GM12878 (cell line): ENCODE data around the gene ZNF653. TPM values are rescaled to one million over a fixed set of nuclear protein-coding genes. Genes with fewer than 3 reads are reported as not detected.

Source experiments
- BACH1 ChIP-seq: fragments of 450-650 bp; IDR thresholded peaks from 2 replicates; pipeline ENCODE4 v1.6.1; 2017; ENCODE audit warnings: mild to moderate bottlenecking, borderline replicate concordance
- BCL11A ChIP-seq: IDR thresholded peaks from 2 replicates; pipeline ENCODE4 v1.6.1; 2011; ENCODE audit warnings: low read depth, low read length
- CEBPZ ChIP-seq: fragments of 150-350 bp; IDR thresholded peaks from 2 replicates; pipeline ENCODE4 v1.6.1; 2016; ENCODE audit warnings: low read depth, low read length
- CREB1 ChIP-seq: IDR thresholded peaks from 2 replicates; pipeline ENCODE4 v1.6.1; 2012; ENCODE audit warnings: low read depth, mild to moderate bottlenecking, inconsistent platforms
- CUX1 ChIP-seq: IDR thresholded peaks from 2 replicates; pipeline ENCODE4 v1.6.1; 2012; ENCODE audit warnings: improper control_type of control experiment, low read depth, low read length; ENCODE audit not compliant: insufficient replicate concordance
- EZH2 ChIP-seq: IDR thresholded peaks from 2 replicates; pipeline ENCODE4 v1.6.1; 2012; ENCODE audit warnings: low read depth, mild to moderate bottlenecking, control low read depth, inconsistent platforms, low read length, borderline replicate concordance; ENCODE audit not compliant: control insufficient read depth
- HSF1 ChIP-seq: fragments of 150-350 bp; IDR thresholded peaks from 2 replicates; pipeline ENCODE4 v1.6.1; 2014; ENCODE audit warnings: mild to moderate bottlenecking, low read depth, low read length
- IKZF2 ChIP-seq, 2 experiments: fragments of 450-650 bp; IDR thresholded peaks; 2 replicates each; pipeline ENCODE4 v1.6.1; 2017; ENCODE audit warnings: mild to moderate bottlenecking in 2 of 2, moderate library complexity in 2 of 2
- LARP7 ChIP-seq: fragments of 450-650 bp; IDR thresholded peaks from 2 replicates; pipeline ENCODE4 v1.6.1; 2017; ENCODE audit warnings: mild to moderate bottlenecking
- MEF2A ChIP-seq: IDR thresholded peaks from 2 replicates; pipeline ENCODE4 v1.6.1; 2011; ENCODE audit warnings: low read depth, mild to moderate bottlenecking, low read length, moderate library complexity; ENCODE audit not compliant: insufficient read depth
- MTA2 ChIP-seq: fragments of 450-650 bp; IDR thresholded peaks from 2 replicates; pipeline ENCODE4 v1.6.1; 2016; ENCODE audit warnings: low read depth, mild to moderate bottlenecking, moderate library complexity
- NR2C1 ChIP-seq: fragments of 450-650 bp; IDR thresholded peaks from 2 replicates; pipeline ENCODE4 v1.6.1; 2017; ENCODE audit warnings: antibody characterized with exemption, mild to moderate bottlenecking, moderate library complexity
- PML ChIP-seq: IDR thresholded peaks from 2 replicates; pipeline ENCODE4 v1.6.1; 2012; ENCODE audit warnings: low read length, inconsistent platforms
- POLR2A ChIP-seq: IDR thresholded peaks from 2 replicates; pipeline ENCODE4 v1.6.1; 2011; ENCODE audit warnings: low read depth, mild to moderate bottlenecking, low read length
- RAD51 ChIP-seq: fragments of 450-650 bp; IDR thresholded peaks from 2 replicates; pipeline ENCODE4 v1.6.1; 2016; ENCODE audit warnings: moderate library complexity, mild to moderate bottlenecking, inconsistent platforms
- WRNIP1 ChIP-seq: IDR thresholded peaks from 2 replicates; pipeline ENCODE4 v1.6.1; 2011; ENCODE audit warnings: low read depth, low read length, improper control_type of control experiment, borderline replicate concordance
- YY1 ChIP-seq: IDR thresholded peaks from 2 replicates; pipeline ENCODE4 v1.6.1; 2011; ENCODE audit warnings: low read depth, mild to moderate bottlenecking, low read length
- ZBTB4 ChIP-seq: fragments of 450-650 bp; formaldehyde crosslinking; IDR thresholded peaks from 2 replicates; pipeline ENCODE4 v1.4.0; 2022; ENCODE audit warnings: mild to moderate bottlenecking, moderate library complexity
- ZNF384 ChIP-seq: IDR thresholded peaks from 2 replicates; pipeline ENCODE4 v1.6.1; 2012; ENCODE audit warnings: low read depth, mild to moderate bottlenecking, low read length, improper control_type of control experiment, borderline replicate concordance
- polyA plus RNA-seq, 11 experiments: library from polyadenylated mRNA; depleted of rRNA in 4 of 11; unstranded in 6 of 11; stranded (reverse) in 5 of 11; fragments of >200 nt; fragmentation: Nextera tagmentation in 4 of 11; fragmentation: Illumina TruSeq in 1 of 11; extraction: Ambion mirVana in 4 of 11; extraction: Trizol in 1 of 11; gene quantifications; 1 replicate in 1 of 11; 2 replicates in 10 of 11; pipeline versions ENCODE4 v1.2.1 to v1.2.3, GENCODE V29; 2011 to 2016; ENCODE audit warnings: inconsistent platforms in 2 of 11, missing spikeins in 2 of 11, low read depth in 1 of 11
- total RNA-seq, 4 experiments: library from RNA; depleted of rRNA in 3 of 4; stranded (reverse); fragments of >200 nt in 3 of 4; fragmentation: Illumina TruSeq in 1 of 4; extraction: Trizol in 1 of 4; gene quantifications; 2 replicates each; pipeline versions ENCODE4 v1.2.1 to v1.2.3, GENCODE V29; 2013 to 2021

ZNF653 gene
- total and polyA plus RNA-seq, 10 of the 15 experiments (the other 5 are each of a cell fraction or from before 2014, with no cell fraction given): 2.2 to 13.2 (median 6.7) TPM; not detected in 2

GRCh38 chr19:11554160-11554559 is 48.5 kb upstream of the ZNF653 start (continued):
- TF ChIP-seq CUX1: no peak
- TF ChIP-seq RAD51: no peak
- TF ChIP-seq BACH1: 0 out of 2 replicates have a peak, but pooled peaks have one; percentile 29
- no peak for TF ChIP-seq CEBPZ
- peak; percentile 61; the same call in 1 of the 2 replicates for TF ChIP-seq BCL11A
- TF ChIP-seq NR2C1: no peak
- no peak for TF ChIP-seq POLR2A
- no peak for TF ChIP-seq EZH2
- no peak for TF ChIP-seq LARP7
- TF ChIP-seq ZNF384: no peak
- no peak for TF ChIP-seq PML
- peak; percentile 74 to 78; a peak in 3 of 4 replicates for TF ChIP-seq IKZF2 (IDR thresholded peaks at IDR 0.05)
- no peak for TF ChIP-seq WRNIP1
- no peak for TF ChIP-seq ZBTB4 (CRISPR knock-in tag)
- TF ChIP-seq HSF1: no peak
- TF ChIP-seq MEF2A: no peak
- TF ChIP-seq MTA2: peak; percentile 49; the same call in 1 of the 2 replicates
- 0 out of 2 replicates have a peak, but pooled peaks have one; percentile 22 for TF ChIP-seq CREB1
- peak; percentile 38; the same call in 1 of the 2 replicates for TF ChIP-seq YY1
